GM12864 (cell line): ENCODE results near the gene DNAJB1.

Source experiments
- DNase-seq: peaks from one replicate; pipeline ENCODE4 v3.0.0-alpha.2; 2011; ENCODE audit warnings: low read depth
- H3K4me3 ChIP-seq: 2 replicates; pipeline ENCODE4 v1.5.1; 2011; ENCODE audit warnings: mild to moderate bottlenecking, low read depth, low read length, control low read depth
- CTCF ChIP-seq: IDR thresholded peaks from 2 replicates; pipeline ENCODE4 v1.5.1; 2011; ENCODE audit warnings: low read depth, mild to moderate bottlenecking, moderate library complexity, low read length, control low read depth, inconsistent platforms; ENCODE audit errors: missing control alignments

The DNAJB1 gene

GRCh38 chr19:14467391-14467790 is 50.8 kb downstream of the DNAJB1 start:
- no peak for DNase-seq
- no peak for TF ChIP-seq CTCF
- no peak overlapping the region for H3K4me3 ChIP-seq
